CD14-positive monocyte (primary cell): ENCODE measurements around the gene DDX27. TPM values are rescaled to one million over a fixed set of nuclear protein-coding genes. Genes with fewer than 3 reads are reported as not detected.

Experiments used
- DNase-seq, 3 donors: peaks; one replicate each; pipeline ENCODE4 v3.0.0-alpha.2; 2011 to 2022
- H2AFZ ChIP-seq: 2 replicates; pipeline ENCODE4 v1.6.0; 2012; ENCODE audit warnings: mild to moderate bottlenecking, low read depth, low read length, inconsistent platforms; ENCODE audit not compliant: insufficient read depth, poor library complexity, severe bottlenecking
- H3K27ac ChIP-seq, 2 donors: 1 replicate in 1 of 2; 2 replicates in 1 of 2; pipeline ENCODE4 v1.5.1; 2012 to 2013; ENCODE audit warnings: low read length in 2 of 2, control low read depth in 1 of 2, inconsistent platforms in 1 of 2, low read depth in 1 of 2, mild to moderate bottlenecking in 1 of 2
- H3K27me3 ChIP-seq, 2 donors: one replicate each; pipeline versions ENCODE4 v1.6.0 to v1.6.1; 2011 to 2013; ENCODE audit warnings: low read length in 2 of 2; ENCODE audit not compliant: control insufficient read depth in 2 of 2, insufficient read depth in 2 of 2
- H3K36me3 ChIP-seq, 2 donors: replicated peaks in 1 of 2; 1 replicate in 1 of 2; 2 replicates in 1 of 2; pipeline versions ENCODE4 v1.5.1 to v1.6.1; 2012 to 2013; ENCODE audit warnings: low read length in 2 of 2, control low read depth in 1 of 2, inconsistent platforms in 1 of 2, mild to moderate bottlenecking in 1 of 2; ENCODE audit not compliant: insufficient read depth in 2 of 2, control insufficient read depth in 1 of 2
- H3K4me1 ChIP-seq, 2 donors: 1 replicate in 1 of 2; 2 replicates in 1 of 2; pipeline versions ENCODE4 v1.5.1 to v1.6.1; 2012 to 2013; ENCODE audit warnings: low read length in 2 of 2, control low read depth in 1 of 2, inconsistent platforms in 1 of 2, mild to moderate bottlenecking in 1 of 2, moderate library complexity in 1 of 2; ENCODE audit not compliant: insufficient read depth in 2 of 2, control insufficient read depth in 1 of 2
- H3K4me2 ChIP-seq: replicated peaks from 2 replicates; pipeline ENCODE3; 2012; ENCODE audit warnings: low read length, moderate library complexity, mild to moderate bottlenecking; ENCODE audit not compliant: poor library complexity, severe bottlenecking; ENCODE audit errors: extremely low read depth
- H3K4me3 ChIP-seq, 3 experiments: fragments of 200-600 bp in 1 of 3; sonication (generic) in 1 of 3; replicated peaks in 1 of 3; 1 replicate in 2 of 3; 2 replicates in 1 of 3; pipeline ENCODE4 v1.5.1; 2011 to 2013; ENCODE audit warnings: low read length in 3 of 3, mild to moderate bottlenecking in 3 of 3, control low read depth in 2 of 3, low read depth in 2 of 3, inconsistent platforms in 1 of 3, moderate library complexity in 1 of 3
- H3K79me2 ChIP-seq: 2 replicates; pipeline ENCODE4 v1.6.0; 2012; ENCODE audit warnings: mild to moderate bottlenecking, control low read depth, inconsistent platforms, low read length, moderate library complexity; ENCODE audit not compliant: insufficient read depth
- H3K9ac ChIP-seq: 2 replicates; pipeline ENCODE4 v1.6.0; 2017; ENCODE audit warnings: low read length, mild to moderate bottlenecking; ENCODE audit not compliant: insufficient read depth, poor library complexity, severe bottlenecking
- H3K9me3 ChIP-seq, 2 donors: replicated peaks in 1 of 2; 1 replicate in 1 of 2; 2 replicates in 1 of 2; pipeline versions ENCODE4 v1.5.1 to v1.6.1; 2012 to 2013; ENCODE audit warnings: low read length in 2 of 2, control low read depth in 1 of 2; ENCODE audit not compliant: control insufficient read depth in 1 of 2, insufficient read depth in 1 of 2
- H4K20me1 ChIP-seq: 2 replicates; pipeline ENCODE4 v1.6.0; 2012; ENCODE audit warnings: mild to moderate bottlenecking, low read length, control low read depth, moderate library complexity; ENCODE audit not compliant: insufficient read depth
- H3K27ac Mint-ChIP-seq, 7 donors: one replicate each; pipeline ENCODE4 v1.8.0; 2020; ENCODE audit warnings: mild to moderate bottlenecking in 7 of 7, mixed read lengths in 7 of 7, moderate library complexity in 6 of 7, inconsistent platforms in 2 of 7
- H3K27me3 Mint-ChIP-seq, 3 donors: one replicate each; pipeline ENCODE4 v1.8.0; 2021 to 2022; ENCODE audit warnings: low read depth in 3 of 3, mild to moderate bottlenecking in 3 of 3, mixed read lengths in 3 of 3, moderate library complexity in 3 of 3, inconsistent platforms in 1 of 3
- H3K36me3 Mint-ChIP-seq, 2 donors: one replicate each; pipeline ENCODE4 v1.8.0; 2020; ENCODE audit warnings: mixed read lengths in 2 of 2, inconsistent platforms in 1 of 2, mild to moderate bottlenecking in 1 of 2
- H3K4me1 Mint-ChIP-seq: one replicate; pipeline ENCODE4 v1.8.0; 2020; ENCODE audit warnings: mild to moderate bottlenecking, mixed read lengths
- H3K4me3 Mint-ChIP-seq, 2 donors: one replicate each; pipeline ENCODE4 v1.8.0; 2020; ENCODE audit warnings: mild to moderate bottlenecking in 2 of 2, mixed read lengths in 2 of 2, moderate library complexity in 1 of 2
- H3K9me3 Mint-ChIP-seq, 7 donors: one replicate each; pipeline ENCODE4 v1.8.0; 2020 to 2022; ENCODE audit warnings: mixed read lengths in 7 of 7, mild to moderate bottlenecking in 6 of 7, moderate library complexity in 6 of 7, inconsistent platforms in 2 of 7
- CTCF ChIP-seq: fragments of 200-600 bp; IDR thresholded peaks from one replicate; pipeline ENCODE4 v1.8.0; 2022; ENCODE audit warnings: antibody characterized with exemption, mild to moderate bottlenecking
- WGBS: methylation state at CpG from one replicate; pipeline ENCODE4 v1.1.5; 2013; ENCODE audit warnings: missing lambda C conversion rate; ENCODE audit not compliant: insufficient coverage; 5-methylcytosine and 5-hydroxymethylcytosine counted together
- intact Hi-C, 2 donors: fragments of 100-400 bp; cut with micrococcal nuclease; formaldehyde crosslinking; loops; one replicate each; pipeline versions ENCODE4 v1.15.0 to v1.15.1; 2023
- polyA plus RNA-seq, 3 donors: library from polyadenylated mRNA; depleted of rRNA in 1 of 3; unstranded in 2 of 3; stranded (reverse) in 1 of 3; fragments of 300-500 nt in 2 of 3; fragments of >200 nt in 1 of 3; fragmentation: Illumina TruSeq in 2 of 3; gene quantifications; 1 replicate in 2 of 3; 2 replicates in 1 of 3; pipeline ENCODE4 v1.2.3, GENCODE V29; 2012 to 2021

The DDX27 gene
- polyA plus RNA-seq, 3 donors: 13.8 to 31.5 (median 17.7) TPM

- Histone ChIP-seq H3K4me2 (peak within 1 kb of the TSS; percentile 95), H3K9me3 (peaks cover 26 to 36% of the 10 kb centered on the region in 2 donors), H3K36me3 (peaks cover 50 to 57% of the 10 kb centered on the region in 2 donors), H3K27me3 (no peaks in the 10 kb centered on the region), H3K9ac (peak within 1 kb of the TSS; percentile 94), H3K4me3 (peak within 1 kb of the TSS; percentile 56 to 93 (median 92)), H3K79me2 (peaks cover 92% of the 10 kb centered on the region), H2AFZ (peak within 1 kb of the TSS; percentile 68), H4K20me1 (peaks cover 74% of the 10 kb centered on the region), H3K4me1 (peaks cover 46 to 64% of the 10 kb centered on the region in 2 donors), H3K27ac (peak within 1 kb of the TSS; percentile 90 to 94)
- Mint-ChIP-seq H3K27me3 (peaks cover 0 to 5% (median 0%) of the 10 kb centered on the region in 3 donors), H3K27ac (peak within 1 kb of the TSS; percentile 98 to 99 (median 99)), H3K9me3 (peaks cover 30 to 45% (median 40%) of the 10 kb centered on the region in 7 donors), H3K4me1 (peaks cover 44% of the 10 kb centered on the region), H3K4me3 (peak within 1 kb of the TSS; percentile 96 to 97), H3K36me3 (peaks cover 49 to 69% of the 10 kb centered on the region in 2 donors)
- intact Hi-C loops: no loop called here
- DNase-seq: peak; percentile 98 to 99 (median 99)
- WGBS: under 1% methylated on average over 64 of the region's 80 CpGs
- TF ChIP-seq CTCF: no peak
Observed at GRCh38 chr20:49278036-49278817, 59.0 kb downstream of the DDX27 start, which contains the start of gene ZNFX1. TSS of gene ZNFX1 (minus strand) at chr20:49278057. CDS start at chr20:49275839, 2,218 bp downstream.

GRCh38 chr20:49278818-49279676 is 59.8 kb downstream of the DDX27 start:
- H3K27me3 Mint-ChIP-seq: peaks cover 0 to 5% (median 0%) of the 10 kb centered on the region in 3 donors
- H3K9me3 ChIP-seq: peaks cover 30 to 44% of the 10 kb centered on the region in 2 donors
- peak in 1 of 3 donors; percentile 18 for DNase-seq
- H3K9me3 Mint-ChIP-seq: peaks cover 36 to 53% (median 48%) of the 10 kb centered on the region in 7 donors
- peaks cover 50 to 57% of the 10 kb centered on the region in 2 donors for H3K36me3 ChIP-seq
- H3K36me3 Mint-ChIP-seq: peaks cover 53 to 69% of the 10 kb centered on the region in 2 donors
- TF ChIP-seq CTCF: no peak
- peak overlapping the region; percentile 54 to 92 (median 70) for H3K4me3 ChIP-seq
- intact Hi-C loops: no loop called here
- 5% methylated on average over 22 of the region's 33 CpGs for WGBS
- H3K27ac Mint-ChIP-seq: peak overlapping the region; percentile 98 to 99 (median 99)
- peaks cover 92% of the 10 kb centered on the region for H3K79me2 ChIP-seq
- H3K9ac ChIP-seq: peak overlapping the region; percentile 94
- H3K4me3 Mint-ChIP-seq: peak overlapping the region; percentile 87 to 97
- H2AFZ ChIP-seq: no peak overlapping the region
- peak overlapping the region; percentile 95 for H3K4me2 ChIP-seq
- H4K20me1 ChIP-seq: peaks cover 74% of the 10 kb centered on the region
- H3K27ac ChIP-seq: peak overlapping the region; percentile 90 to 94
- H3K27me3 ChIP-seq: no peaks in the 10 kb centered on the region
- peaks cover 48% of the 10 kb centered on the region for H3K4me1 Mint-ChIP-seq
- peaks cover 46 to 70% of the 10 kb centered on the region in 2 donors for H3K4me1 ChIP-seq
